GM12801 (cell line): Measurements from ENCODE around the gene SPEN.

Source experiments
- CTCF ChIP-seq: IDR thresholded peaks from one replicate; pipeline ENCODE4 v1.5.1; 2011; ENCODE audit warnings: control low read depth; ENCODE audit not compliant: insufficient read length; ENCODE audit errors: extremely low read depth

The SPEN gene

DNA sequence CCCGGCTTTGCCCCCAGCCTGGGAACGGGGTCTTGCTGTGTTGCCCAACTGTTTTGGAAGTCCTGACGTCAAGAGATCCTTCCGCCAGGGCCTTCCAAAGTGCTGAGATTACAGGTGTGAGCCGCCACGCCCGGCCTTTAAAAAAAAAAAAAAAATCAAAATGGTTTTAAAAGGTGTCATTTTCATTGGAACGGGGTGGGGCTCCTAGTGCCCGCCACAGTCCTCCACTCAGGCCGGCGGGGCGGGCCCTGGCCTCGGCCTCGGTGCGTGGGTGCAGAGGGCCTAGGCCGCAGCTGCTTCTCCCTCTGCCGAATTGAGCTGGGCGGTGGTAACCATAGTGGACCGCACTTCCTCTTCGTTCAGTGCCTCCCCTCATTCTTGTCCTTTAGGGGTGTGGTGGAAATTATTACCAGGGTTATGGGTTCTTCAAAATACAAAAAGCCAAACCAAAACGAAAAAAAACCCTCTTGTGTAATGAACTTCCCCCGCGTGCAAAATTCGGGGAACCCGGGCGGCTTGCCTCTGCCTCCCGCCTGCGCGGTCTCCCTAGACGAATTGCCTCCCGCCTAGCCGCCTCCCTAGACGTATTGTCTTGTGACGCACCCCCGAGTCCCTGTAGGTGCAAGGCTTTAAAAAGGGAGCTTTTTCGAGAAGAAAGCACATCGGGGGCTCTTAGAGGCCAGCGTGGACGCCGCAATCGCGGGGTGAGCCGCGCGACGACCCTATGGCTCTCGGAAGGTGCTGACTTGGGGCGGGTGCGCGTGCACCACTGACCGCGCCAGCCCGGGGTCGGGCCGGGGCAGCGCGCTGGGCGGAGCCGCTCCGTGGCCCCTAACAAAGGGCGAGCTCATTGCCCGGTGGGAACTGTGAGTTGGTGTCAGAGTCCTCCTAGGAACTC lies 10.5 kb upstream of the SPEN start:
- TF ChIP-seq CTCF, result no peak

DNA sequence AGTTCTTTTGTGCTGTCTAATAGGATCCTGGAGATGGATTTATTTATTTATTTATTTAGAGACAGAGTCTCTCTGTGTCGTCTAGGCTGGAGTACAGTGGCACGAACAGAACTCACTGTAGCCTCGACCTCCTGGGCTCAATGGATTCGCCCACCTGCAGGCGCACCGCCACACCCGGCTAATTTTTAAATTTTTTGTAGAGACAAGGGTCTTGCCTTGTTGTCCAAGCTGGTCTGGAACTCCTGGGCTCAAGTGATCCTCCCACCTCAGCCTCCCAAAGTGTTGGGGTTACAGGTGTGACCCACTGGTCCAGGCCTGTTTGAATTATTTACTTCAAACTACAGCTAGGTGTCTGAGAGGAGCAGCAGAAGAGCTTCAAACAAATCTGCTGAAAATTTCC lies 9.6 kb upstream of the SPEN start:
- TF ChIP-seq CTCF, result no peak

DNA sequence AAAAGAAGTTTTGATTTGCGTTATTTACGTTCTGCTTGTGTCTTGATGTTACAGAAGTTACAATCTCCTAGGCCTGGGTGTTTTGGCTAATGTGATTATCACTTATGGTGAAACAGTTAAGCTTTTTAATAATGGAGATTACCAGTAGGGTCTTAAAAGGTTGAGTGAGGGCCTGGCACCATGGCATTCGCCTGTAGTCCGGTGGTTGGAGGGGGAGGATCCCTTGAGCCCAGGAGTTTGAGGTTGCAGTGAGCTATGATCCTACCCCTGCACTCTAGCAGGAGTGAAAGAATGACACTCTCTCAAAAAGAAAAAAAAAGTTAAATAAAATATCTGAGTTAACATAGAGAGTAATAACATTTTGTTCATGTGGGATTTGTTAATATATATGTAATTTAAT lies 8.8 kb upstream of the SPEN start:
- TF ChIP-seq CTCF, result no peak

DNA sequence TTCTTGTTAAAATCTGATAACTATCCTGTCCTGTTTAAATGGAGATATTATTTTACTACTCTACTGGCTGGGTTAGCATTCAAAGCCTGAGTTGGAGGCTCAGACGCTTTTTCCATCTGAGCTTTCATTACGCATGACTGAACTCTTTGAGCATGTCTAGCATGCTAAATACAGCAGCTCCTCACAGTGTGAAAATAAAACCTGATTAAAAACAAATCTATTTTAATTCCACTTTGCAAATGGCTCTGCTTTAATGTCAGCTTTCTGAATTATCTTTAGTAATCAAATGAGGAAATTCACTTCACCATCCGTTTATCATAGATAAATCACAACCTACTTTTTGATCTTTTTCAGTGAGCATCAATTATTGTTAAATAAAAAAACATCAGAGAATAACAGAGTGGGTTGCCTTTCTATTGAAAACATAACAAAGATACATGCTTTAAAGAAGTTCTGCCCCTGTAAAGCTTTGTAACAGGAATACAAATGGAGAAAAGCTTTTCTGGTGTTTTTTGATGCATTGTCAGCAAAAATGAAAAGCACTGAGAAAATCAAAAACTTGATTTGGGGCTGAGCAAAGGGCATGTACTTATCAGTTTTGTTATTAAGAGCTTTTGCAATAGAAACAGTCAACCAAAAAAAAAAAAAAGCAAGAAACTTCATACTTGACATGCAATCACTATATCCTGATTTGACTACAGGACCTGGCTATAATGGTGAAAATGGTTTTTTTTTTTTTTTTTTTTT lies 3.5 kb upstream of the SPEN start:
- TF ChIP-seq CTCF, result no peak

GRCh38 chr1:15847893-15848142 lies 311 bp downstream of the SPEN start:
- no peak for TF ChIP-seq CTCF

GRCh38 chr1:15848143-15848928 lies 829 bp downstream of the SPEN start:
- no peak for TF ChIP-seq CTCF
